Inflammatory macrophage treated with lipopolysaccharide for 1 hour (primary cell): ENCODE results near the gene AGBL4.

ENCODE experiments used
- DNase-seq, 2 donors: peaks; one replicate each; pipeline ENCODE4 v3.0.0-alpha.2; 2020 to 2022

AGBL4 gene

DNA sequence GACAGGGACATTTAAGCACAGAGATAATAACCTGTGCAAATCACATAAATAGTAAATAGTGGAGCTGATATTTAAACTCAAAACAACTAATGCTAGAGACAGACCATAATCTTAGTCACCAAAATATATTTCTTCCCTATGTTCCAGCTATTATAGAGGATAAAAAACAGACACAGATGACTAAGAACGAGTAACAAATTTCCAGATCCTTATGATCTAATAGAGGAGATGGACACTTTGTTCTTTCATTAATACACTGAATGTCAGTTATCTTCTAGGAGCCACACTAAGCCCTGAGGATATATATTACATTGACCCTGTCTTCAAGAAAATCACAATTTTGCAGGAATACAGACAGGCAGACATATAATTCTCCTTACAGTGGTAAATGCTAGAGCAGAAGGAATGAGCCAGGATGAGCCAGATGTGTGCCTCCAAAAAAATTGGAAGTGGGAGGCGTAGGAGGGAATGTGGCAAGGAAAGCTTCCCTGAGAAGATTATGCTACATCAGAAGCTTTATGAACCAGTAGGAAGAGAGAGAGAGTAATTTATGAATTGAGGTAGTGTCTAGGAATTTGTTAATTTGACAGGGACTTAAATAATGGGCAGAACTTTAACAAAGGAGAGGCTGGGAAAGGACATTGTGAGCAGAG is 851.7 kb downstream of the AGBL4 start:
- no peak for DNase-seq

- DNase-seq: no peak
Measured at GRCh38 chr1:49166031-49166430, 857.7 kb downstream of the AGBL4 start.

DNA sequence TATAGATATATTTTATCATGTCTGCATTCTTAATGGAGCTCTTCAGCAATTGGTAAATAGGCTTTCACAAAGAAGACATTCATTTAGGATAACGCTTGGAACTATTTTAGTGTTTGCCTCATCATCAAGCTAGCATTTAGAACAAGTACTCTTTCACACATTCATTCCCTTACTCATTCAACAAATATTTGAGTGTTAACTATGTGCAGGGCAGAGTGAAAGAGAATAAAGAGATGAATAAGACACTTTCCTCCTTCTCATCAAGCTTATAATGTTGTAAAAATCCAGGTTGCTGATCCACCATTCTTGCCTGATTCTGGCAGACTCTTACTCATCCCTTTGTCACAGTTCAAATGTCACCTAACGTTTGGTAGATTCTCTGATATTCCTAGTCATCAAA is 860.7 kb downstream of the AGBL4 start:
- no peak for DNase-seq

GRCh38 chr1:49160677-49161076 is 863.1 kb downstream of the AGBL4 start:
- DNase-seq: no peak

DNA sequence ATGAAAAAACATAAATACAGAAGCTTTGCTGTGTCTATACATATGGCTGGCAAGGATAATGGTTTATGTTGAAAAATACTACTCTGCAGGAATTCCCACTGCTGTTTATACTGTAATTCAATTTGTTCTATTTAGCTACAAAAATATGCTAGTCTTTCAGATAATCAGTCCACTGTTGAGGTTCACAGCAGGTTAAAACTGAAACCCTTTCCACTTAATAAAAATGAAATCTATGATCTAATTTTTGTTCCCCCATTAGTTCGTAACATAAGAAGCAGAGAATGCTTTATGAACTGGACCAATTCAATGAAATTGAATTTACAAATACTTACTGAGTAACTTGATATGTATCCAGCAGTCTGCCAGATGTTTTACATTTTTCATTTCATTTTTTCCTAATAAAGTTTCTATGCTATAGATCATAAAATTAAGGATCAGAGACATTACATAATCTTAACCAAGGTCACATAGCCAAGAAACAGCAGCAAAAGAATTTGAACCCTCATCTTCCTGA is 887.0 kb downstream of the AGBL4 start:
- DNase-seq: no peak

- no peak for DNase-seq
Measured at GRCh38 chr1:49125746-49126145, 898.0 kb downstream of the AGBL4 start.

DNA sequence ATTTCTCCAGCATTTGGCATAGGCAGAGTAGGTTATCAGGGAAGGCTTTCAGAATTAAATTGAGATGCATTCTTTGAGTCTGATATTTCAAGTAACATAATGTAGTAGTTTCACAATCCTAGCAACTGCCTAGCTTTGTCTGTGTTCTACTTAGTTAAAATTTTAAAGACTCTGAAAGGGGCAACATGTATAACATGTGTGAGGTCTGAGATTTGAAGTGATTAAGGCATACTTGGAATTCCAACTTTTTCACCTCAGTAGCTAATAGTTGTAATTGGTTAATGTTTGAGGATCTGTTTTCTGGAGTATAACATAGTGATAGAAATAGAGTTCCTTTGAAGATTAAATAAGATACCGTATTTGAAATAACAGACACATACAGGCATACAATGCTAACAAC is 911.8 kb downstream of the AGBL4 start:
- no peak for DNase-seq

GRCh38 chr1:49106445-49106844 is 917.3 kb downstream of the AGBL4 start:
- no peak for DNase-seq

- DNase-seq: no peak
Measured at GRCh38 chr1:49104575-49104974, 919.2 kb downstream of the AGBL4 start.

DNA sequence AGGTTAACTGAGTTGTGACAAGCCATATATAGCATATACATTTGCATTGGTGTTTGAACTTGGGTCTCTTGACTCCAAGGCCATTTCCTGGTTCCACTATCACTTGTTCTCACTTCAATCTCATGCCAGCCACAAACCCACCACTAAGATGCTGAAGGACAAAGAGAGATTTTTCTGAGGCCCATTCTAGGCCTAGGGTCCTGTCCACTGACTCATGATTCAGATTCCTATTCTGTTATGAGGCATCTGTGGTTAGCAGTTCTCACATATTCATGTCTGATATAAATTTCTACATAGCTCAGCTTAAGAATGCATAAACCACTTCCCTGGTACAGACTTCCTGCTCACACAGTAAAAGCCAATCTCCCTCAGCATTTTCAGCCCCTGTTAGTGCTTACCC is 921.0 kb downstream of the AGBL4 start:
- DNase-seq: no peak

GRCh38 chr1:49098866-49099265 is 924.9 kb downstream of the AGBL4 start:
- DNase-seq: no peak

DNA sequence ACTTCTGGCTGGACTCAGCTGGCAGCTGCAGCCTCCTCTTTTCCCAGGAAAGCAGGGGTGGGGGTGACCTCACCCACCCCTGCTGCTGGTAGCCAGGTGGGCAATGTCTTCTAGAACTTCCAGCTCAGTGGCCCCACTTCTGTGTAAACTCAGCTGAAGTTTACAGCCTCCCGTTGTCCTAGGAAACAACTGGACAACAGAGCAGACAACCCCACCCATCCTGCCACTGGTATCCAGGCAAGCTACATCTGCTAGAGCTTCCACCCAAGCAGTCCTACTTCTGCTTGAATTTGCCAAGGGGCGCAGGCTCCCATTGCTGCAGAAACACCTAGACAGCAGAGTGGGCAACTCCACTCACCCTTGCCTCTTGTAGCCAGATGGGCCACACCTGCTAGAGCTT is 937.4 kb downstream of the AGBL4 start:
- DNase-seq: no peak

DNA sequence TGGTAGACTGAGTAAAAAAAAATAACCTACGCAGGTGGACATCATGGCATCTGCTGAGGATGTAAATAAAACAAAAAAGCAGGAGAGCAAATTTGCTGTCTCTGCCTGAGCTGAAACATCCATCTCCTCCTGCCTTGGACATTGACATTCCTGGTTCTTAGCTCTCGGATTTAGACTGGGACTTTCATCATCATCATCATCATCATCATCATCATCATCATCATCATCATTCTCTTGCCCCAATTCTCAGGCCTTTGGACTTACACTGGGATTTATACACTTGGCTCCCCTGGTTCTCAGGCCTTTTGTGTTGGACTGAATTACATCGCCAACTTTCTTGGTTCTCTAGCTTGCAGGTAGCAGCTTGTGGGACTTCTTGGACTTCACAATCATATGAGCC is 938.7 kb downstream of the AGBL4 start:
- no peak for DNase-seq

DNA sequence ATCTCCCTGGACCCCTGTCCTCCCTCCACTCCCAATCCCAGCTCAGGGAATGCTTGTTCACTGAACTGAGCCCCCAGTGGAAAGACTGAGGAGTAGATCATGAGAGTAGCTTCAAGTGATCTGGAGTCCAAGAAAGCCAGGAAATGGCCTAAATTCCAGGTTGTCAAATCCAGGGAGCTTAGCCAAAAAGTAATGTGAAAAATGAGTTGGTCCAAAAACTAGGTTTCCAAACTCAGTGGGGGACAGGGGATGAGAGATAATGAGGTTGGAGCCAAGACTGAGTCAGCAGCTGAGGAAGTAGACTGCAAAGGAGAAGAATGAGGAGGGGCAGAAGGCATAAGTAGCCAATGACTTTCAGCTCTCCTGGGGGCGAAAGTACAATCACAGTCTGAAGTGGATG is 963.0 kb downstream of the AGBL4 start:
- no peak for DNase-seq

DNA sequence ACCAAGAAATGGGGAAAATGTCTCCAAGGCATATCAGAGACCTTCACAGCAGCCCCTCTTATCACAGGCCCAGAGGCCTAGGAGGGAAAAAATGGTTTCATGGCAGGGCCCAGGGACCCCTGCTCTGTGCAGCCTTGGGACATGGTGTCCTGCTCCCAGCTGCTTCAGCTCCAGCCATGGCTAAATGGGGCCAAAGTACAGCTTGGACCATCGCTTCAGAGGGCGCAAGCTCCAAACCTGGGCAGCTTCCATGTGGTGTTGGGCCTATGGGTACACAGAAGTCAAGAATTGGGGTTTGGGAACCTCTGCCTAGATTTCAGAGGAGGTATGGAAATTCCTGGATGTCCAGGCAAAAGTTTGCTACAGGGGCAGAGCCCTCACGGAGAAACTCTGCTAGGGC is 964.7 kb downstream of the AGBL4 start:
- DNase-seq: no peak

DNA sequence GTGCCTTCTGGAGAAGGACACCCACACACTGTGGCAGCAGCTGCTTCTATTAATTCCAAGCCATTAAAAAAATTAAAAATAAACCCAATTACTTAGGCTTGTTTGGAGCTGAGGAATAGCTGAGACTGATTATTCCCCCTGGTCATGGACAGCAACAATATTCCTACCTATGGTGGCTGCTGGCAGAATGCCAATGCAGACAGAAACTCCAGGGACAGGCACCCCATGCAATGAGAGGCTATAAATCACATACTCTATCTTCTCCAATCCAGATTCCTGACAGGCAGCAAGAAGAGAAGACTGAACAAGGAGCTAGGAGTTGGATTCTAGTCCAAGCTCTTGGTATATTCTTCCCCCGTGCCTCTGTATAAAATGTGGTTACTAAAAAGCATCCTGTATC is 971.7 kb downstream of the AGBL4 start:
- DNase-seq: no peak

GRCh38 chr1:49051647-49052046 is 972.1 kb downstream of the AGBL4 start:
- no peak for DNase-seq

DNA sequence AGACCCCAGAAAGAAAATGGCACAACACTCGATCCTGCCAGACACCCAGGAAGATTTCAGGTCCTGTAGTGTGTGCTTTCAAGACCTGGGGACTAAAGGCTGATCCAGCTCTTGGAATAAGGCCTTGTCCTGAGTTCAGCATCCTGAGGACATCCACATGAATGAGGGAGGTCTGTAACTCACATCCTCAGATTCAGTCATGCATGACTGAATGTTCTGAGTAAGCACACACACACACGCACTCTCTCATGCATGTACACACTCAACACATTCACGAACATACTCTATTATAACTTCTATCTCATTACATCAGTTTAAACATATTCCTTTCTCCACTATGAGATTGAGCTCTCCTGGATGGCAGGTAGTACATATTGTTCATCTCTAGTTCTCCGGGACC is 973.7 kb downstream of the AGBL4 start:
- DNase-seq: no peak

DNA sequence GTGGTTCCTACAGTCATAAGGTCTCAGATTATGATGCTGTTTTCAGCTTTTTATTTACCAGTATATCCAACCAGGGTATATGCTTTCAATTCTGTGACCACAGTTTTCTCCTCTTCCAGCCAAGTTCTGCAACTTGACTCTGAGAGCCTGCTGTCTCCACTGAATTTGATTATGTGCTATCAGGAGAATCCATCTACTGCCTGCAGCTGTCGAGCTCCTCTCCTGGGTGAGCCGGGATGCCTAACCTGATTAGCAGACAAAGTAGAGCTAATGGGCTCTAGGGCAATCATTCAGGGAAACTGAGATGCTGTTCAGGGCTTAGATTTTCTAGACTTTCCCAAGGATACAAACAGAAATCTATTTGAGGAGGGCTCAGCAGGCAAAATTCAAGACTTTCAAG is 975.6 kb downstream of the AGBL4 start:
- no peak for DNase-seq

DNA sequence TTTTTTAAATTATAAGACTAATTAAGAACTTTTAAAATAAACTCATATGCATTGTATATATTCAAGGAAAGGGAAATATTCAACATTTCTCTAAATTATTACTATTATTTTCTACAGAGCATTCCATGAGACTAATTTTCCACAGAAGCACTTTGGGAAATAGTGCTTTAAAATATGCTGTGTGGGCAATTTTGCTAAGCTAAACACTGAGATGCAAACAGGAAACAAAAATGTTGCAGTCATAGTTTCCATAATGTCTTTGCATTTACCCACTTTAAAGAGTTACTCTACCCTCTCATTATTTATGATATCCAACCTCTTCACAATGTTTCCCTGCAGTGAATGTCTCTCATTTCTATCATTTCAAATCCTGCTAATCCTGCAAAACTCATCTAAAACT is 977.4 kb downstream of the AGBL4 start:
- no peak for DNase-seq

- no peak for DNase-seq
Measured at GRCh38 chr1:49045371-49045770, 978.4 kb downstream of the AGBL4 start.

DNA sequence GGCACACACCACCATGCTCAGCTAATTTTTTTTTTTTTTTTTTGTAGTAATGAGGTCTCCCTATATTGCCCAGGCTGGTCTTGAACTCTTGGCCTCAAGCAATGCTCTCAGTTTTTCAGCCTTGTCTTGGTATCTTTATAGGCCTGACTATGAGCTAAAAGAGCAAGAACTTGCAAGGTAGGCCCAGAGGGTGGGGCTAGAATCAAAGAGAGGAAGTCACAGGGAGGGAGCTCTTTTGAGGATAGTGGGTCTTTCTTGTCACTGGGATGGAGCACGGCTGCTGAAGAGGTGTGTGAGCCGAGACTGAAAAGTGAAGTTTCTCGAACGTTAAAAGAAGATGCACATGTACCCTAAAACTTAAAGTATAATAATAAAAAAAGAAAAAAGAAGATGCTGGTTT is 987.1 kb downstream of the AGBL4 start:
- DNase-seq: no peak

DNA sequence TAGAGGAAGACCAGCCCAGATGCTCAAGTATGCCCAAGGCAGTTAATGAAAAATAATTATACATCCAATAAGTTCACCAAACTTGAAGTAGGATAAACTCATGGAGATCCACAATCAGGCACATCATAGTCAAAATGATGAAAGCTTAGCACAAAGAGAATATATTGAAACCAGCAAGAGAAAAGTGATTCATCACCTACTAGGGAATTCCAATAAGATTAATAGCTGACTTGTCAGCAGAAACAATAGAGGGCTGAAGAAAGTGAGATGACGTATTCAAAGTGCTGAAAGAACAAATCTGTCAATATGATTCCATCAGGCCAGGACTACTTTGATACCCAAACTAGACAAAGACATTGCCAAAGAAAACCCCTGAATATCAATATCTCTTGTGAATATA is 995.4 kb downstream of the AGBL4 start:
- no peak for DNase-seq

GRCh38 chr1:49026230-49026811 is 997.4 kb downstream of the AGBL4 start:
- DNase-seq: no peak
